Suppressor macrophage (primary cell): Measurements from ENCODE around the gene ATRIP.
"Not testable (repeated sequence)": the region's sequence is repeated elsewhere in the genome, so short reads cannot be mapped to it uniquely, and the experiment has no call there.

Experiments used
- DNase-seq, 4 experiments: peaks; one replicate each; pipeline ENCODE4 v3.0.0-alpha.2; 2020 to 2022

The ATRIP gene

DNA sequence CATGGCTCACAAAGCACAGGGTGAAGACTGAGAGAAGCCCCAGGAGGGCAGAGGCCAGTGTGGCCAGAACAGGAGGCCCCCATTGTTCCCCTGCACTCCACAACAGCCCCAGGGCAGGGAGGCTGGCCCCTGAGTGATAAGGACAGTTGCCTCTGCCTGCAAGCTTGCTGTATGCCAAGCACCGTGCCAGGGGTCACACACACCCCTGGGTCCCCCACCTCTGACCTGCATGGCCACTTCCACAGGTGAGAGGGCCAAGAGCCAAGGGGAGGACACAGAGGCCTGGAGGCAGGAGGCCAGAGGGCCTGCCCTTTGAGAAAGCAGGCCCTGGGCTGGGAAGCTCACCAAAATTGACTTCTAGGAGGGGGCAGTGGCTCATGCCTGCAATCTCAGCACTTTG is 23.7 kb downstream of the ATRIP start:
- no peak for DNase-seq

DNA sequence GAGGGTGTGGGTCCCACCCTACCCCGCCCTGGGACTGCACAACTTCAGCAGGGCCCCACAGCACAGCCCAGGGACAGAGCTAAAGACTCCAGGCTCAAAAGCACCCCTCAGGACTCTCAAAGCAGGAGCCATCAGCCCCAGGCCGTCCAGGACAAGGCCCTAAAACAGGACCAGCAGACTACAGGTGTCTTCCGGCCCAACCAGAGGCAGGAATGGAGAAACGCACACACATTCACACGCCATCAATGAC is 26.1 kb downstream of the ATRIP start:
- DNase-seq = no peak

DNA sequence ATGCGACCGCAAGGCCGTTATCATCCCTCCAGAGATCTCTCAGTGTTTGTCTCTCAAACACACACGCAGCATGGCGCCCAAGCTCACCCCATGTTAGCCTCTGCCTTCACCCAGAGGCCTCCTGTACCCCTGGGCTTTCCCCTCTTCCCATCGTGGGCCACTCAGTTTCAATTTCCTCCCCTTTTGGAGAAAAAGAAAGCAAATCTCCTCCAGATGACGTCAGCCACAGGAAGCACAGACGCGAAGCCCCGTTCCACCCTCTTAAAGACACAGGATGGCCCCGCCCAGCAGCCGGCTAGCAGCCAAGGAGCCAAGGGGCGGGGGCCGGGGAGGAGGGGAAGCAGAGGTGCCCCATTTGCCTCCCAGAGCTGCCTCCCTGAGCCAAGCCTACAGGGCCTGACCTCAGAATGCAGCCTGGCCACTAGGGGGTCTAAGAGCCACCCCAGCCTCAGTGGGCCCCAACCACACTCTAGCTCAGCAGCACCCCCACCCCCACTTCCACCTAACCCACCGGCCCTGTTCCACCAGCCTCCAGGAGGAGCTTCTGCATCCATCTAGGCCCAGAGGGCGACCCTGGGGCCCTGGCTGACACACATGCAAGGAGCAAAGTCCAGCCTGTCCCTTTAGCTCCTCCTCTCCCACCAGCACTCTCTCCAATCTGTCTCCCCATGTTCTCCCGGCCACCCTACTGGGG is 26.5 kb downstream of the ATRIP start:
- DNase-seq = peak; percentile 94 to 97 (median 96)

DNA sequence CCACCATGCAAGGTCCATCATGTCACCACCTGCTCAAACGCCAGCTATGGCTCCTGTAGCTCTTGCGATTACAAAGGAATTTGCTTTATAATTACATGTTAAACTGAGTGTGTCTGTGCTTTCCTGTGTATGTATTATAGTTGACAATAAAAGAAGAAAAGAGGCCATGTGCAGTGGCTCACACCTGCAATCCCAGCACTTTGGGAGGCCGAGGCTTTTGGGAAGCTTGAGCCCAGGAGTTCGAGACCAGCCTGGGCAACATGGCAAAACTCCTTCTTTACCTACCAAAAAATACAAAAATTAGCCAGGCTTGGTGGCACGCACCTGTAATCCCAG is 27.0 kb downstream of the ATRIP start:
- DNase-seq = no peak

DNA sequence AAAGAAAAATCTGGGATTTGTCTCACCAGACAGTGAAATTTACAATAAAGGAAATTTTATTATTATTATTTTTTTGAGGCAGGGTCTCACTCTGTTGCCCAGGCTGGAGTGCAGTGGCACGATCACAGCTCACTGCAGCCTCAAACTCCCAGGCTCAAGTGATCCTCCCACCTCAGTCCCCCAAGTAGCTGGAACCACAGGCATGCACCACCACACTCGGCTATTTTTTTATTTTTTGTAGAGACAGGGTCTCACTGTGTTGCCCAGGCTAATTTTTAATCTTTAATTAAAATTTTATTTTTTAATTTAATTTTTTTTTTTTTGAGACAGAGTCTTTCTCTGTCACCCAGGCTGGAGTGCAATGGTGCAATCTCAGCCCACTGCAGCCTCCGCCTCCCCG is 27.5 kb downstream of the ATRIP start:
- not testable (repeated sequence) for DNase-seq

DNA sequence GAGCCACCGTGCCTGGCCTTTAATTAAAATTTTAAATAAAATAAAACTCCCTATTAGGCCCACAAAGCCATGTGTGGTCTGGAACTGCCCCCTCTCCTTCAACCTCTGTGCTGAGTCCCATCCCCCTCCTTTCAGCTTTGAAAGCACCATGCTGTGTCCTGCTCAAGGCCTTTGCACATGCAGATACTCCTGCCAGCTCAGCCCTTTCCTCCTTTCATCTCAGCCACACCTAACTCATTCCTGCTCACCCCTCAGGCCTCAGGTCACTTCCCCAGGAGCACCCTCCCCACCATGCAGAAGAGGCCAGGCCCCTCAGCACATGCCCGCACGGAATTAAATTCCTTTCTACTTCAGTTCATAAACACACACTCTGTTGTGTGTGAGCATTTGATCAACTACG is 28.1 kb downstream of the ATRIP start:
- no peak for DNase-seq

DNA sequence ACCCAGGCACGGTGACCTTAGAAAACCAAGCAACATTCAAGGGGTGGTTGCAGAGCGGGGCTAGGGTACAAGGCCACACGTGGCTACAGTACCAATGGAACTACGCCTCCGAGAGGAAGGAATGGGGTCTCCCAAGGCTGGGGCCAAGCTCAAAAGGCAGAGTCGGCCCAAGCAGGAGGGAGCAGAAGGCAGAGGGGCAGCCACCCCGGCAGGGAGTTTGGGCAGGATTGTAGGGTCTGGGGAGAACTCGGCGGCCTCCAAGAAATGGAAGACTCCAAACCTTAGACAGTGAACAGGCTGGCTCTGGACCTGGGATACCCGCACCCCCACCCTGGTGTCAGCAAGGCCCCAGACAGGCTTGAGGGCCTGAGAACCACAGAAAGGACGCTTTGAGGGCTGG is 28.7 kb downstream of the ATRIP start:
- DNase-seq = no peak

DNA sequence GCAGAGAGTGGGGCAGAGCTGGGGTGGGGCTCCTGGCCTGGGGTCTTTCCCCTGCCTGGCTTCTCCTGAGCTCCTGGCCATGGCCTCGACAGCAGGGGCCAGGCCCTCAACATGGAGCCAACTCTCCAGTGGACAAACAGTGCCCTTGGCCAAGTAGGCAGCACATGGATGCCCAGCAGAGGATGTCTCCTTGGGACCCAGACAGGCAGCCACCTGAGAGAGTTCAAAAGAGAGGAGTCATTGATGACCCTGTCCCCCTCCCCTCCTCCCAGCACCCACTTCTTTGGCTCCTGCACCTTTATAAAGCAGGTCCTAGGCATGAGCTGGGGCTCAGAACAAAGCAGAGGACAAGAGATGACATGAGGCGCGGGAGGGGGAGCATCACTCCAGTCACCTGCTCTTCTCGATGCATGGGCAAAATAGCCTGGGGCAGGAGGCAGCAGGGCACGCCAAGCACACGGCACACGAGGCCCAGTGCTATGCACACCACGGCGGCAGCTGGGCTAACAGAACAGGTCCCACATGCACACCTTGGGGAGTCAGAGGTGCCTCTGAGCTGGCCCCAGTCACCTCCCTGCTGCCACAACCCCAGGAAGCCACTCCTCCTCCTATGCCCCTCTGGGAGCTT is 30.0 kb downstream of the ATRIP start:
- no peak for DNase-seq

DNA sequence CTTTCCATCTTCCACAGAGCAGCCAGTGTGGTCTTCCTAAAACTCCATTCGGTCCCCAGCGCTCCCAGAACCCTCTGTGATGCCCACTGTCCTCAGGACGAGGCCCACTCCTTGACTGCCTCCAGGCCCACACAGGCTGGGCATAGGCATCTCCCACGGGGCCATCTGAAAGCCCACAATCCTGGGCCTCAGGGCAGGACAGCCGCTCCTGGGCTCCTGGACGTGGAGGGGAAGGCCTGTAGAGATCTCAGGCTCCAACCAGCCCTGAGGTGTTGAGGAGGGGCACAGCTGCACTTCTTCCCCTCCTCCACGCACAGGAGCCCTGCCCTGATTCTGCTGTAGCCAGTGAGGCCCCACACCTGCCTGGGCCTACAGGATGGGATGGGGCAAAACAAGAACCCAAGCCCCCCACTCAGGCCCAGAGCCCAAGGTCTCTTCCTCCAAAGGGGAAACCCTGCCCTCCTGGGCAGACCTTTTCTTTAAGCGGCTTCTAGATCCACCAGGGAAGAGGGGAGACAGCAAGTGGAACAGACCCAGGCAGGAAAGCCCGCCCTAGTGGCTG is 31.5 kb downstream of the ATRIP start:
- DNase-seq = no peak

DNA sequence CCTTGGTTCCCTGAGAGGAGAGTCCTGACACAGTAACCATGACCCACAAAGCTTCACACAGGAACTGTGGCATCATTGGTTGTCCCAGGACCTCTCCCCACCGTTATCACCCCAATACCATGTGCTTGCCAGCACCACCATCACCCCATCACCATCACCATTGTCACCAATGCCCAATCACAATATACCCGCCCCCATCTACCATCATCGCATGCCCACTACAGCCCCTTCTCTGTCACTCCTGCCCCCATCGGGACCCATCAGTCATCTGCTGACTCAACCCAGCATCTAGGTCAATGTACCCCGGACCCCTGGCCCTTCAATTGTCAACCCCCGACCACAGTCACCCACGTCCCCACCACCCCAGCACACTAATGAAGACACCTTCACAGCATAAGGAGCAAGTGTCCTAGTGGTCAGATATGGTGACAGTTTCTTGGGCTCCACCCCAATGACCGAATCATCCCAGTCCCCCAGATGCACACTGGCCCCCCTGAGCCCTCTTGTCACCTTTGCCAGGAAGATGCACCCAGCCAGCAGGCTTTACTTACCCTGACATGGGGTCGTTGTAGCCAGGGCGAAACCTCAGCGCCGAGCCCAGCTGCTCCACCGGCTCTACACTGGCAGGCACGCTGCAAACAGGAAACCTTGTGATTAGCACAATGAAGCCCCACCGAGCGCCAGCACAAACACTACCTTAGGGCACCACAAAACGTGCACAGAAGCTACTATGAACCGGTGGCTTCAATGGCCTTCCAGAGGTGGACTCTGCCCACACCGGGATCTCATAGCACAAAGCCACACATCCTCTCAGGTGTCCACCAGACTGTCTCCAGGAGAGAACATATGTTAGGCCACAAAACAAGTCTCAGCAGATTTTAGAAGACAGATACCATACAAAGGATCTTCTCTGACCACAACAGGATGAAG is 32.4 kb downstream of the ATRIP start:
- no peak for DNase-seq

DNA sequence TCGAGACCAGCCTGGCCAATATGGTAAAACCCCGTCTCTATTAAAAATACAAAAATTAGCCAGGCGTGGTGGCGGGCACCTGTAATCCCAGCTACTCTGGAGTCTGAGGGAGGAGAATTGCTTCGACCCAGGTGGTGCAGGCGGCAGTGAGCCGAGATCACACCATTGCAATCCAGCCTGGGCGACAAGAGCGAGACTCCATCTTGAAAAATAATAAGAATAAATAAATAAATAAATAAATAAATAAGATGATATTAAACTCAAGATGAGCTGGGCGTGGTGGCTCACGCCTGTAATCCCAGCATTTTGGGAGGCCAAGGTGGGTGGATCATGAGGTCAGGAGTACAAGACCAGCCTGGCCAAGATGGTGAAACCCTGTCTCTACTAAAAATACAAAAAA is 34.4 kb downstream of the ATRIP start:
- DNase-seq = not testable (repeated sequence)

DNA sequence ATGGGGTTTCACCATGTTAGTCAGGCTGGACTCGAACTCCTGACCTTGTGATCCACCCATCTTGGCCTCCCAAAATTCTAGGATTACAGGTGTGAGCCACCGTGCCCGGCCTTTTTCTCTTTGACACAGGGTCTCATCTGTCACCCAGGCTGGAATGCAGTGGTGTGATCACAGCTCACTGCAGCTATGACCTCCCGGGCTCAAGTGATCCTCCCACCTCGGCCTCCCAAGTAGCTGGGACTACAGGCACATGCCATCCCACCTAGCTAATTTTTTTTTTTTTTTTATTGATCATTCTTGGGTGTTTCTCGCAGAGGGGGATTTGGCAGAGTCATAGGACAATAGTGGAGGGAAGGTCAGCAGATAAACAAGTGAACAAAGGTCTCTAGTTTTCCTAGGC is 36.3 kb downstream of the ATRIP start:
- not testable (repeated sequence) for DNase-seq

DNA sequence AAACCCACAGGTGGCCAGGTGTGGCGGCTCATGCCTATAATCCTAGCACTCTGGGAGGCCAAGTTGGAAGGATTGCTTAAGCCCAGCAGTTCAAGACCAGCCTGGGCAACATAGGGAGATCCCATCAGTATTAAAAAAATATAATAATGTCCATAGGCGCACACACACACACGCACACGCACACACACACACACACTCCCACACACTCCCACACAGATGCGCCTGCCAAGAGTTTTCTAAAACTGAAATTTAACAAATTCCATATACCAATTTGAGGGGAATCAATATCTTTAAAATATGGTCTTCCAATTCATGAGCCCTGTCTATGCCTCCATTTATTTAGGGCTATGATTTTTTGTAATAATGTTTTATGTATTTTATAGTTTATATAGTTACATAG is 40.4 kb downstream of the ATRIP start:
- DNase-seq = no peak

DNA sequence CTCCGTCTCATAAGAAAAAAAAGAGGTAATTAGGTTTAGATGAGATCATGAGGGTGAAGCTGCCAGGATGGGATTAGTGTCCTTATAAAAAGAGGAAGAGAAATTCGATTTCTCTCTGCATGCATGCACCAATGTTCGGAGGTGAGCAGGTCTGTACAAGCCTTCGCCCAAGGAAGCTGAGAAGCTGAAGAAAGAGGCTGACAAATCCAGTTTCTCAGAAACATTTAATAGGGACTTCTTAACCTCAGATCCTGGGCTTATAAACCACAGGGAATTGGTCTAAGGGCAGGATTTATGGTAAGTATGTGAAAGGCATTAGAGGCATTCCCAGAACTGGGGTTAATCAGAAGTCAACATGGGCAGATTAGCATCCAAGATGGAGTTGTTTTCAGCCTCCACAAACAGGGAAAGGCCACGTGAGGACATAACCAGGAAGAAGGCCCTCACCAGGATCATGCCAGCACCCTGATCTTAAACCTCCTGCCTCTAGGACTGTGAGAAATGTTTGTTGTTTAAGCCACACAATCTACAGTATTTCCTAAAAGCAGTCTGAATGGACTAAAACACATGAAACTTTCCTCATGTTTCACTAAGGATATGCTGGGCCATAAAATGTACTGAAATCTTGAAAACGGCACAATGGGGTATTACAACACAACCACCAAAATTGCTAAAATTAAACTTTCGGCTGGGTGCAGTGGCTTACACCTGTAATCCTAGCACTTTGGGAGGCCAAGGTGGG is 46.1 kb downstream of the ATRIP start:
- DNase-seq = peak; percentile 17 to 66 (median 42)

DNA sequence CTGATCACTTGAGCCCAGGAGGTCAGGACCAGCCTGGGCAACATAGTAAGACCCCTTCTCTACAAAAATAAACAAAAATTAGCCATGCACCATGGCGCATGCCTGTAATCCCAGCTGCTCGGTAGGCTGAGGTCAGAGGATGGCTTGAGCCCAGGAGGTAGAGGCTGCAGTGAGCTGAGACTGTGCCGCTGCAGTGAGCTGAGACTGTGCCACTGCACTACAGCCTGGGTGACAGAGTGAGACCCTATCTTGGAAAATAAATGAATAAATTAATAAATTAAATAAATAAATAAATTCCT is 46.6 kb downstream of the ATRIP start:
- DNase-seq = no peak

DNA sequence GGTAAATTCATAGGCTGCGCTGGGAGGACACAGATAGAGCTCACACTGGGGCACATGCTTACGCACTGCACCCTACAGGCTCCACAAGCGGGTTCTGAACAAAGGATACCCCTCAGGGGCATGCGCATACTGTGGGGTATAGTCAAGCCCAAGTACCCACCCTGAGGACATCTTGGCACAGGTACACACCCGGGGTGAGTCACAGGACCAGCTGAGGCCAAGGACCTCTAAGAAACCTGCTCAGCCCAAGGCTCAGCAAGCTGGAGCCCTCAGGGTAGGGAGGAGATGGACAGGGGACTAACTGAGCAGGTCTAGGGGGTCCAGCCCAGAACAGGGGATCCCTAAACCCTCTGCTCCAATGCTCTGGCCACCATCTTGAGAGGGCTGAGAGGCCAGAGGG is 54.1 kb downstream of the ATRIP start:
- DNase-seq = no peak

DNA sequence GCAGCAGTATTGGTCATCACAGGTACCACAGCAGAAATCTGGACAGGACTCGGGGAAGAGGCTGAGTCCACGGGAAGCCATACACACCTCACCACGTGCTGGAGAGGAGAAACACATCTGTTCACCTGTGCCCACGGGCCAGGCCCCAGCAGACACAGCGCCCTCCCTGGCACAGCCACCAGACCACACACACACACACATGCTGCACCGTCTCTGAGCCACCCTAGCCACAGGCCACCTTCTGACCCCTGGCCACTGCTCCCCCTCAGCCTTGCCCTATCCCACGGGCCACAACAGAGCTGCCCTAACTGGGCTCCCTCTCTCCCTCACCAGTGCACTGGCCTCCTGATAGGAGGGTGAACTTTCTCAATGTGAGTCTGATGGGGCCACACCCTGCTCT is 54.7 kb downstream of the ATRIP start:
- DNase-seq = no peak

DNA sequence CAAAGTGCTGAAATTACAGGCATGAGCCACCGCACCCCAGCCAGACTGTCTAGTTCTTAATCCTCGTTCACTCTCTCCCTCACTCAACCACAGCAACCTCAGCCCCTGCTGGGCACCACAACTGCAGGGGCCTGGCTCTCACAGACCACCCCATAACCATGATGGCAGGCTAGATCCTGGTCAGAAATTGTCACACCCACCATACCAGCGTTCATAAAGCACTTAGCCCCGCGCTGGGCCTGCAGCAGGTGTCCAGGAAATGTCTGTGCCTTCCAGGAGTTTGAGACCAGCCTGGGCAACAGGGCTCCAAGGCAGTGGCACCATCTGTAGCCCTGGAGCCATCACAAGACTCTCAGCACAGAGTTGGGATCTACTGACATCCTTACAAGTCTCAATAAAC is 55.6 kb downstream of the ATRIP start:
- no peak for DNase-seq

DNA sequence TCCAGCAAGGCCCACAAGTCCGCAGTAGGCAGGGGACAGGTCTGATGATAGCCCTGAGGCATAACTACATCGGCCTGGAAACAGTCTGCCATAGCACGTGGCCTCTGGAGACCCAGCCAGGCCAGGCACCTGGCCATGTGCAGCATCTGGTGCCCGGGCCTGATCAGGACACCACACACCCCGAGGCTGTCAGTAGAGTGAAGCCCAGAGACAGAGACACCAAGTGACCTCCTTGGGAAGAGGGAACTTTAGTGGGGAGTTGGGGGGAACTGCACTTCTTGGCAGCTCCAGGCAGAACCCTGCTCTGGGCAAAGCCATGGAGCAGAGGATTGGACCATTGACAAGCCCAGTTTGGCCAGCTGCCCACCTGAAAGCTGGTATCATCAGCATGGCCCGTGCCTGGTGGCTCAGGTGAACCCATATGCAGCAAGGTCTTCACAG is 56.2 kb downstream of the ATRIP start:
- DNase-seq = no peak

DNA sequence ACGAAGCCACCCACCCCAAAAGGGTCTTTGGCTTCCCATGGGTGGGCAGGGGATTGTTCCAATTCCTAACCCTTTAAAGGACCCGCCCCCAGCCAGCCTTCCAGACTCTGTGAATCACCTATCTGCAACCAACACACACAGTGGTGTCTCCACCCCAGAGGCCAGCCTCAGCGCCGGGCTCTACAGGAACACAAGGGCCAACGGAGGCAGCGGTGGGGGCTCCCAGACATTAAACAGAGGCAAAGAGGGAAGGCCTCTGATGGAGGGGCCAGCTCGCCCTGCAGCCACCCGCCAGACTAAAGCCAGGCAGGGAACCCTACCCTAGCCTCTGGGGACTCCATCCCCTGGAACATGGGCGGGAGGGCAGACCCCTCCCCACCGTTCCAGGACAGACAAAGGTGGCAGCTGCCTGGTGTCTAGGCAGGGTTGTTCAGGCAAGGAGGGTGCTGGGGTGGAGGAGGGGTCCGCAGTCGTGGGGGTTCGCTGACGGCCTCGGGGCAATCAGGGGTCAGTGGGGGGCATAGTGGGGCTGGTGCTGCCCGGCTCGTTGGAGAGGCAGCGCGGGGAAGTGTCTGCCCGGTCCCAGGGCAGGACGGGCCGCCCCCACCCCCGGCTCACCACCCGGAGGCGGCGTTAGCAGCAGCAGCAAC is 57.0 kb downstream of the ATRIP start:
- DNase-seq = peak in 3 of 4 experiments; percentile 19 to 26 (median 20)

DNA sequence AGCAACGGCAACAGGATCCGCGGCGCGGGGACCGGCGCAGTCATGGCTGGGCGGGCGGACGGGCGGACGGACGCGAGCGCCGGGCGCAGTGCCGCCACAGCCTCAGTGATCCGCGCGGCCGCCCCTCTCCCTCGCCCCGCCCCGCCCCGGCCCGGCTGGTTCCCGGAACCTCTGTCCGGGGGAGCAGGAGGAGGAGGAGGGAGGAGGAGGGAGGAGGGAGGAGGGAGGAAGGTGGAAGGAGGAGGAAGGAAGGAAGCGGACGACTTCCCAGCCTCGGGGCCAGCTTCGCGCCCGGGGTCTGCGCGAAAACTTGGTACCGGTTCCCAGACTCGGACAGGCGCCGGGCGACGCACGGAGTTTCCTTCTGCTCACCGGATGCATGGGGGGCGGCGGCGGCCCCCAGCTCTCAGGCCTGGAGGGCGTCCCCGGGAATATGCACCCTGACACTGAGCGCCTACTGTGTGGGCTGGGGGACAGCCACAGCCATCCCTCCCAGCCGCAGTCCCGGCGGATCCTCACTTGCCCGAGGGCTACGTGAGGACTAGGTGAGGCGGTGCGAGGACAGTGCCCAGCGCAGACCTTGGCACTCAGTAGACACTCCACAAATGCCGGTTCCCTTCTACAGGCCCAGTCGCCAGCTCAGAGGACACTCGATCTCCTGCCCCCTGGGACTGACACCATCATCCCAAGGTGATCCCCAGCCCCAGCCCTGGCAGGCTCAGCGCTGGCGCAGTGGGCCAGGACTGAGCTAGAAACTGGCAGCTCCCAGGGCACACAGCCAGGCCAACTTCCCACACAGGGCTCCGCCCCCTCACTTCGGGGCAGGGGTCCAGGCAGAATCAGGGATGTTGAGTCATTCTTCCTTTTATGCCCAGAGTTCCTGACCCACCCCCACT is 57.8 kb downstream of the ATRIP start, which contains the start of gene SHISA5:
SHISA5 (minus strand) TSS at position 124 of the 896 bp plus-strand sequence; CDS start at position 44, 80 bp downstream.
- peak; percentile 51 to 82 (median 63) for DNase-seq
